HepG2 (cell line): ENCODE results near the gene TMEM9B. TPM values are rescaled to one million over a fixed set of nuclear protein-coding genes. Genes with fewer than 3 reads are reported as not detected.

Experiments used
- CCDC6 ChIP-seq: sonication (generic); formaldehyde crosslinking; IDR thresholded peaks from 2 replicates; pipeline ENCODE4 v1.8.1; 2022; ENCODE audit warnings: mild to moderate bottlenecking, missing genetic modification reagents, moderate library complexity
- FOXJ3 ChIP-seq: sonication (generic); formaldehyde crosslinking; IDR thresholded peaks from 2 replicates; pipeline ENCODE4 v1.4.0; 2020; ENCODE audit warnings: missing genetic modification reagents, mild to moderate bottlenecking, borderline replicate concordance
- HNRNPLL ChIP-seq: fragments of 200-400 bp; formaldehyde crosslinking; IDR thresholded peaks from 2 replicates; pipeline ENCODE4 v1.6.1; 2017; ENCODE audit warnings: mild to moderate bottlenecking, low read depth, low read length; ENCODE audit not compliant: poor library complexity, severe bottlenecking
- JUNB ChIP-seq: sonication (generic); formaldehyde crosslinking; IDR thresholded peaks from 2 replicates; pipeline ENCODE4 v1.8.0; 2022; ENCODE audit warnings: missing genetic modification reagents, mild to moderate bottlenecking, borderline replicate concordance
- KLF15 ChIP-seq: sonication (generic); formaldehyde crosslinking; IDR thresholded peaks from 2 replicates; pipeline ENCODE4 v1.8.1; 2023; ENCODE audit warnings: borderline replicate concordance, mild to moderate bottlenecking, inconsistent platforms, missing genetic modification reagents, mixed read lengths
- LRRFIP1 ChIP-seq: sonication (generic); formaldehyde crosslinking; conservative IDR thresholded peaks from 2 replicates; pipeline ENCODE4 v1.4.0; 2020; ENCODE audit warnings: missing genetic modification reagents
- NFKB2 ChIP-seq: sonication (generic); formaldehyde crosslinking; IDR thresholded peaks from 2 replicates; pipeline ENCODE4 v1.4.0; 2020; ENCODE audit warnings: missing genetic modification reagents, borderline replicate concordance
- PCBP2 ChIP-seq: fragments of 200-400 bp; formaldehyde crosslinking; optimal IDR thresholded peaks from 2 replicates; pipeline ENCODE3; 2018; ENCODE audit warnings: low read length, low read depth; ENCODE audit not compliant: poor library complexity, severe bottlenecking
- PLSCR1 ChIP-seq: sonication (generic); formaldehyde crosslinking; IDR thresholded peaks from 2 replicates; pipeline ENCODE4 v1.5.0; 2020; ENCODE audit warnings: missing genetic modification reagents, mild to moderate bottlenecking, borderline replicate concordance
- POGZ ChIP-seq: sonication (generic); formaldehyde crosslinking; IDR thresholded peaks from 2 replicates; pipeline ENCODE4 v1.4.0; 2020; ENCODE audit warnings: mild to moderate bottlenecking, missing genetic modification reagents
- SOX13 ChIP-seq, 3 experiments: fragments of 450-650 bp in 1 of 3; sonication (generic) in 1 of 3; formaldehyde crosslinking in 1 of 3; IDR thresholded peaks in 2 of 3; conservative IDR thresholded peaks in 1 of 3; 2 replicates each; pipeline versions ENCODE4 v1.5.0 to v1.6.1; 2016 to 2020; ENCODE audit warnings: antibody characterized with exemption in 1 of 3, mild to moderate bottlenecking in 1 of 3, missing compliant biosample characterization in 1 of 3, missing genetic modification reagents in 1 of 3, moderate library complexity in 1 of 3
- YY1 ChIP-seq: IDR thresholded peaks from 2 replicates; pipeline ENCODE4 v1.6.1; 2011; ENCODE audit warnings: low read length, low read depth, moderate library complexity, mild to moderate bottlenecking; ENCODE audit not compliant: insufficient read depth, insufficient replicate concordance
- ZBTB46 ChIP-seq: sonication (generic); formaldehyde crosslinking; IDR thresholded peaks from 2 replicates; pipeline ENCODE4 v1.4.0; 2020; ENCODE audit warnings: mild to moderate bottlenecking, missing genetic modification reagents, borderline replicate concordance
- ZBTB7A ChIP-seq: sonication (generic); formaldehyde crosslinking; IDR thresholded peaks from 2 replicates; pipeline ENCODE4 v1.8.0; 2022; ENCODE audit warnings: mild to moderate bottlenecking, missing genetic modification reagents
- ZMYM2 ChIP-seq: sonication (generic); formaldehyde crosslinking; IDR thresholded peaks from 2 replicates; pipeline ENCODE4 v1.8.0; 2022; ENCODE audit warnings: mild to moderate bottlenecking, missing genetic modification reagents
- ZNF121 ChIP-seq: sonication (generic); formaldehyde crosslinking; IDR thresholded peaks from 2 replicates; pipeline ENCODE4 v1.5.0; 2020; ENCODE audit warnings: mild to moderate bottlenecking, missing genetic modification reagents
- ZNF362 ChIP-seq: sonication (generic); formaldehyde crosslinking; IDR thresholded peaks from 2 replicates; pipeline ENCODE4 v1.4.0; 2020; ENCODE audit warnings: missing genetic modification reagents, mild to moderate bottlenecking, borderline replicate concordance
- ZNF44 ChIP-seq: sonication (generic); formaldehyde crosslinking; IDR thresholded peaks from 2 replicates; pipeline ENCODE4 v1.5.1; 2020; ENCODE audit warnings: mild to moderate bottlenecking, missing genetic modification reagents
- ZNF468 ChIP-seq: sonication (generic); formaldehyde crosslinking; IDR thresholded peaks from 2 replicates; pipeline ENCODE4 v1.8.0; 2022; ENCODE audit warnings: mild to moderate bottlenecking, moderate library complexity, missing genetic modification reagents
- ZNF629 ChIP-seq: sonication (generic); formaldehyde crosslinking; conservative IDR thresholded peaks from 2 replicates; pipeline ENCODE4 v1.5.0; 2020; ENCODE audit warnings: missing genetic modification reagents
- polyA plus RNA-seq, 8 experiments: library from polyadenylated mRNA; depleted of rRNA in 3 of 8; stranded (reverse) in 7 of 8; unstranded in 1 of 8; fragments of >200 nt; fragmentation: Illumina TruSeq in 4 of 8; extraction: Trizol in 4 of 8; gene quantifications; 2 replicates each; pipeline versions ENCODE4 v1.2.1 to v1.2.3, GENCODE V29; 2011 to 2016; ENCODE audit warnings: low read depth in 4 of 8, missing spikeins in 1 of 8, mixed read lengths in 1 of 8; ENCODE audit not compliant: insufficient read depth in 1 of 8
- total RNA-seq, 5 experiments: library from RNA; depleted of rRNA; stranded (reverse); fragments of >200 nt; fragmentation: Illumina TruSeq; extraction: Trizol; gene quantifications; 2 replicates each; pipeline ENCODE4 v1.2.3, GENCODE V29; 2016; ENCODE audit warnings: low read depth in 1 of 5

TMEM9B gene
- total and polyA plus RNA-seq, 2 of the 13 experiments (the other 11 are each of a cell fraction or from before 2014, with no cell fraction given): 12.4 to 20.8 TPM

- TF ChIP-seq YY1 (peak; percentile 72), ZNF362 (CRISPR knock-in tag) (peak; percentile 47; the same call in 1 of the 2 replicates), SOX13 (IDR thresholded peaks at IDR 0.05) (no peak), SOX13 (CRISPR knock-in tag; conservative IDR thresholded peaks at IDR 0.05 in 1 of 2, IDR thresholded peaks at IDR 0.05 in 1 of 2) (peak in 1 of 2 experiments; percentile 36; a peak in 1 of 4 replicates), ZNF468 (CRISPR knock-in tag) (peak; percentile 95; the same call in 1 of the 2 replicates), NFKB2 (CRISPR knock-in tag) (peak; percentile 51; the same call in 1 of the 2 replicates), ZBTB46 (CRISPR knock-in tag) (no peak), LRRFIP1 (no peak), ZNF121 (CRISPR knock-in tag) (peak; percentile 83), ZMYM2 (CRISPR knock-in tag) (peak; percentile 67), PLSCR1 (0 out of 2 replicates have a peak, but pooled peaks have one; percentile 37), JUNB (no peak), ZNF44 (CRISPR knock-in tag) (peak; percentile 11; the same call in 1 of the 2 replicates), POGZ (CRISPR knock-in tag) (peak; percentile 80), HNRNPLL (peak; percentile 69), CCDC6 (CRISPR knock-in tag) (peak; percentile 26; the same call in 1 of the 2 replicates), ZNF629 (CRISPR knock-in tag) (no peak; the same call in 1 of the 2 replicates), PCBP2 (no peak), FOXJ3 (CRISPR knock-in tag) (peak; percentile 64; the same call in 1 of the 2 replicates), ZBTB7A (CRISPR knock-in tag) (no peak), KLF15 (CRISPR knock-in tag) (peak; percentile 16; the same call in 1 of the 2 replicates)
Measured at GRCh38 chr11:8964324-8965320, at the start of gene TMEM9B (continued).
